Mucosa of rectum (tissue), 2 donors: Measurements from ENCODE around the gene GPR83.

Experiments
- H3K27ac ChIP-seq, 2 donors: one replicate each; pipeline ENCODE4 v1.7.0; 2013; ENCODE audit warnings: inconsistent platforms in 2 of 2, low read depth in 2 of 2, low read length in 2 of 2
- H3K27me3 ChIP-seq, 2 donors: one replicate each; pipeline ENCODE4 v1.7.0; 2013; ENCODE audit warnings: low read length in 2 of 2; ENCODE audit not compliant: control insufficient read depth in 2 of 2, insufficient read depth in 2 of 2
- H3K36me3 ChIP-seq, 2 donors: one replicate each; pipeline ENCODE4 v1.7.0; 2013; ENCODE audit warnings: low read length in 2 of 2; ENCODE audit not compliant: control insufficient read depth in 2 of 2, insufficient read depth in 2 of 2
- H3K4me1 ChIP-seq, 2 donors: one replicate each; pipeline ENCODE4 v1.7.0; 2013; ENCODE audit warnings: low read length in 2 of 2, mild to moderate bottlenecking in 1 of 2; ENCODE audit not compliant: control insufficient read depth in 2 of 2, insufficient read depth in 2 of 2
- H3K4me3 ChIP-seq, 2 donors: one replicate each; pipeline ENCODE4 v1.7.0; 2013; ENCODE audit warnings: low read length in 2 of 2
- H3K9ac ChIP-seq, 2 donors: one replicate each; pipeline ENCODE4 v1.7.0; 2013; ENCODE audit warnings: low read length in 2 of 2, low read depth in 1 of 2, mild to moderate bottlenecking in 1 of 2
- H3K9me3 ChIP-seq, 2 donors: one replicate each; pipeline ENCODE4 v1.7.0; 2013; ENCODE audit warnings: low read length in 2 of 2; ENCODE audit not compliant: control insufficient read depth in 2 of 2
- donor health status: healthy.
- donor health status: Normal muscosa, but diverticular disease.

The GPR83 gene

DNA sequence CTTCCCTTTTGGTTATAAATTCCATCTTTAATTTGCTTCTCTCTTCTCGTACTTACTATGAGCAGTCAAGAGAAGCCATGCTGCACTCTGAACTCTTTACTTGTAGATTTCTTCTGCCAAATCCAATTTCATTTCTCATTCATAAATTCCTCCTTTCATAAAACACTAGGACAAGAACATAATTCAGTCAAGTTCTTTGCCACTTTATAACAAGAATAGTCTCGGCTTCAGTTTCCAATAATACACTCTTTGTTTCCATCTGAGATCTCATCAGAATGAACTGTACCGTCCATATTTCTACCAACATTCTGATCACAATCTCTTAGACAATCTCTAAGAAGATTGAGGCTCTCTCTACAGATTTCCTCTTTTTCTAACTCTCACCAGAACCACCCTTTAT, 71.7 kb downstream of the GPR83 start:
- H3K9ac ChIP-seq, result no peak overlapping the region
- H3K27ac ChIP-seq, result no peak overlapping the region
- no peaks in the 10 kb centered on the region for H3K27me3 ChIP-seq
- no peak overlapping the region for H3K4me3 ChIP-seq
- no peaks in the 10 kb centered on the region for H3K36me3 ChIP-seq
- no peaks in the 10 kb centered on the region for H3K4me1 ChIP-seq
- H3K9me3 ChIP-seq, result no peaks in the 10 kb centered on the region

DNA sequence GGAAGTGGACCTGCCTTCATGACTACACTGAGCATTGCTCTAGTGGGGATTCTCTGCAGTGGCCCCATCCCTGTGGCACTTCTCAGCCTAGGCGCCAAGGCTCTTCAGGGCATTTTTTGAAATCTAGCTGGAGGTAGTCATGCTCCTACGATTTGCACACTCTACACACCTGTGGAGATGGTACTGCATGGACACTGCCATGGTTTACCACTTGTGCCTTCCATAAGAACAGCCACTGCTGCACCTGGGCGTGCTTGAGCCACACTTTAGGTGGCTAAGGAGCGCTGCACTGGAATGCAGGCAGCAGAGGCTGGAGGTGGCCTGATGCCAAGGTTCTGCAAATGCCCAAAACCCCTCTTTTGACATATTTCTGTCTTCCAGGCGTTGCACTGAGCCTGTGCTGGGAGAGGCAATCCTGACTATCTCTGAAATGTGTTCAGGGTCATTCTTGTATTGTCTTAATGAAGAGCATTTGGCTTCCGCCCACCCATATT, 72.6 kb downstream of the GPR83 start:
- no peak overlapping the region for H3K4me3 ChIP-seq
- no peak overlapping the region for H3K27ac ChIP-seq
- H3K27me3 ChIP-seq, result no peaks in the 10 kb centered on the region
- H3K9me3 ChIP-seq, result no peaks in the 10 kb centered on the region
- no peaks in the 10 kb centered on the region for H3K36me3 ChIP-seq
- no peaks in the 10 kb centered on the region for H3K4me1 ChIP-seq
- no peak overlapping the region for H3K9ac ChIP-seq
